SK-N-SH (cell line): ENCODE data around the gene DICER1.

Source experiments
- EP300 ChIP-seq, 2 experiments: IDR thresholded peaks; 2 replicates each; pipeline versions ENCODE4 v1.4.0 to v1.6.1; 2012; ENCODE audit warnings: borderline replicate concordance in 1 of 2, low read depth in 1 of 2, low read length in 1 of 2
- MAX ChIP-seq: IDR thresholded peaks from 2 replicates; pipeline ENCODE4 v1.4.0; 2012; ENCODE audit warnings: low read depth

- TF ChIP-seq EP300 (IDR thresholded peaks at IDR 0.05; ENCODE audit: borderline replicate concordance in 1 of 2, low read depth in 1 of 2, low read length in 1 of 2): no peak
- TF ChIP-seq MAX: no peak
Measured at GRCh38 chr14:95151561-95151960, 5.8 kb downstream of the DICER1 start.
